A549 (cell line): ENCODE results near the gene GADD45B. TPM values are rescaled to one million over a fixed set of nuclear protein-coding genes. Genes with fewer than 3 reads are reported as not detected.

Experiments used
- ATAC-seq, 2 experiments: fragments of 200-7000 bp in 1 of 2; fragments of >200 bp in 1 of 2; cut with Nextera tagmentation in 1 of 2; cut with Tn5 transposase in 1 of 2; 3 replicates each; pipeline versions ENCODE4 v1.8.0 to v1.9.1; 2018 to 2020; ENCODE audit warnings: mild to moderate bottlenecking in 1 of 2, moderate library complexity in 1 of 2
- CTCF ChIA-PET: fragments of 300-600 bp; sonication (Branson Sonifier 250); formaldehyde crosslinking; extraction: SDS; loops from one replicate; lab custom pipeline; 2021; ENCODE audit warnings: antibody characterized with exemption, inconsistent platforms; lab: Yijun Ruan, JAX
- POLR2A ChIA-PET: fragments of 350-600 bp; formaldehyde crosslinking; extraction: SDS; loops from one replicate; lab custom pipeline; 2021; ENCODE audit warnings: antibody characterized with exemption, inconsistent platforms; lab: Yijun Ruan, JAX
- DNase-seq, 2 experiments: peaks; one replicate each; pipeline versions ENCODE4 v3.0.0 to v3.0.0-alpha.2; 2011 to 2016; ENCODE audit warnings: low read depth in 1 of 2, low spot score in 1 of 2
- FAIRE-seq: peaks from 2 replicates; lab custom pipeline; 2011; peaks lifted over from hg19 to GRCh38; lab: Jason Lieb, UNC
- H3K27ac ChIP-seq, 2 experiments: fragments of >200 bp; sonication (Bioruptor Twin); formaldehyde crosslinking; 3 replicates each; pipeline ENCODE4 v1.5.1; 2016 to 2017
- H3K4me1 ChIP-seq: fragments of >200 bp; sonication (Bioruptor Twin); formaldehyde crosslinking; 3 replicates; pipeline ENCODE4 v1.6.1; 2016
- H3K4me2 ChIP-seq: fragments of >200 bp; sonication (Bioruptor Twin); formaldehyde crosslinking; 3 replicates; pipeline ENCODE4 v1.6.1; 2016
- H3K4me3 ChIP-seq: fragments of >200 bp; sonication (Bioruptor Twin); formaldehyde crosslinking; 3 replicates; pipeline ENCODE4 v1.5.1; 2016
- H3K9me3 ChIP-seq: fragments of >200 bp; sonication (Bioruptor Twin); formaldehyde crosslinking; 3 replicates; pipeline ENCODE4 v1.6.1; 2016
- CEBPB ChIP-seq, 2 experiments: fragments of >200 bp in 1 of 2; sonication (Bioruptor Twin) in 1 of 2; formaldehyde crosslinking in 1 of 2; IDR thresholded peaks; 2 replicates each; pipeline ENCODE4 v1.6.1; 2012 to 2016
- CTCF ChIP-seq: fragments of >200 bp; sonication (Bioruptor Twin); formaldehyde crosslinking; IDR thresholded peaks from 3 replicates; pipeline ENCODE4 v1.5.1; 2016
- EHF ChIP-seq: fragments of 250-450 bp; sonication (Bioruptor Pico); IDR thresholded peaks from 2 replicates; pipeline ENCODE4 v1.5.0; 2020; ENCODE audit warnings: mild to moderate bottlenecking
- ESRRA ChIP-seq: fragments of 150-350 bp; IDR thresholded peaks from 2 replicates; pipeline ENCODE4 v1.6.1; 2014; ENCODE audit warnings: mild to moderate bottlenecking, low read length, borderline replicate concordance
- FOXS1 ChIP-seq: fragments of 250-450 bp; sonication (Bioruptor Pico); IDR thresholded peaks from 2 replicates; pipeline ENCODE4 v1.5.0; 2020; ENCODE audit warnings: mild to moderate bottlenecking, moderate library complexity
- HDAC2 ChIP-seq: fragments of 200-600 bp; sonication (generic); IDR thresholded peaks from 2 replicates; pipeline ENCODE4 v1.6.1; 2016
- HEYL ChIP-seq: fragments of 250-450 bp; sonication (Bioruptor Pico); IDR thresholded peaks from 2 replicates; pipeline ENCODE4 v1.8.0; 2021; ENCODE audit warnings: mild to moderate bottlenecking, moderate library complexity
- HOXB13 ChIP-seq: fragments of 250-450 bp; sonication (Bioruptor Pico); IDR thresholded peaks from 2 replicates; pipeline ENCODE4 v1.5.0; 2020; ENCODE audit warnings: low read depth, mild to moderate bottlenecking, moderate library complexity
- HOXB5 ChIP-seq: fragments of 250-450 bp; sonication (Bioruptor Pico); IDR thresholded peaks from 2 replicates; pipeline ENCODE4 v1.5.0; 2020; ENCODE audit warnings: mild to moderate bottlenecking, moderate library complexity
- JUNB ChIP-seq: fragments of >200 bp; sonication (Bioruptor Twin); formaldehyde crosslinking; IDR thresholded peaks from 2 replicates; pipeline ENCODE4 v1.6.1; 2016
- KDM5A ChIP-seq: fragments of 200-600 bp; sonication (generic); IDR thresholded peaks from 2 replicates; pipeline ENCODE4 v1.6.1; 2016; ENCODE audit warnings: antibody characterized with exemption, mild to moderate bottlenecking
- MAZ ChIP-seq: fragments of 150-350 bp; IDR thresholded peaks from 2 replicates; pipeline ENCODE4 v1.6.1; 2014; ENCODE audit warnings: antibody characterized with exemption, low read depth, low read length, borderline replicate concordance
- NFE2L2 ChIP-seq: fragments of 150-350 bp; conservative IDR thresholded peaks from 2 replicates; pipeline ENCODE4 v1.6.1; 2014; ENCODE audit warnings: low read length
- PHF8 ChIP-seq: fragments of 200-600 bp; sonication (generic); IDR thresholded peaks from 2 replicates; pipeline ENCODE4 v1.6.1; 2016; ENCODE audit warnings: low read depth, mild to moderate bottlenecking, antibody characterized with exemption, moderate library complexity, borderline replicate concordance
- POLR2AphosphoS2 ChIP-seq: conservative IDR thresholded peaks from 2 replicates; pipeline ENCODE4 v1.6.1; 2012; ENCODE audit warnings: low read length, improper control_type of control experiment, inconsistent platforms
- RAD21 ChIP-seq, 2 experiments: fragments of >200 bp in 1 of 2; sonication (Bioruptor Twin) in 1 of 2; formaldehyde crosslinking in 1 of 2; IDR thresholded peaks in 1 of 2; conservative IDR thresholded peaks in 1 of 2; 2 replicates in 1 of 2; 3 replicates in 1 of 2; pipeline ENCODE4 v1.6.1; 2012 to 2018; ENCODE audit warnings: inconsistent platforms in 1 of 2
- RARB ChIP-seq: fragments of 250-450 bp; sonication (Bioruptor Pico); IDR thresholded peaks from 2 replicates; pipeline ENCODE4 v1.8.0; 2021; ENCODE audit warnings: mild to moderate bottlenecking, moderate library complexity
- RFX5 ChIP-seq: fragments of 450-650 bp; IDR thresholded peaks from 2 replicates; pipeline ENCODE4 v1.7.1; 2014; ENCODE audit warnings: antibody characterized with exemption, mild to moderate bottlenecking, moderate library complexity
- TFCP2L1 ChIP-seq: fragments of 250-450 bp; sonication (Bioruptor Pico); IDR thresholded peaks from 2 replicates; pipeline ENCODE4 v1.5.0; 2021; ENCODE audit warnings: mild to moderate bottlenecking
- ZC3H11A ChIP-seq: fragments of 450-650 bp; IDR thresholded peaks from 2 replicates; pipeline ENCODE4 v1.6.1; 2014; ENCODE audit warnings: antibody characterized with exemption, mild to moderate bottlenecking
- ZFP36 ChIP-seq: fragments of 450-650 bp; IDR thresholded peaks from 2 replicates; pipeline ENCODE4 v1.6.1; 2014; ENCODE audit warnings: borderline replicate concordance; ENCODE audit not compliant: partially characterized antibody
- ZSCAN20 ChIP-seq: fragments of 250-450 bp; sonication (Bioruptor Pico); IDR thresholded peaks from 2 replicates; pipeline ENCODE4 v1.8.0; 2022; ENCODE audit warnings: mild to moderate bottlenecking, moderate library complexity
- WGBS: methylation state at CpG from one replicate; pipeline ENCODE4 v1.1.6; 2017; ENCODE audit errors: missing lambda C conversion rate; 5-methylcytosine and 5-hydroxymethylcytosine counted together
- polyA plus RNA-seq, 4 experiments: library from polyadenylated mRNA; depleted of rRNA in 3 of 4; stranded (reverse); fragments of >200 nt; fragmentation: RNase III in 1 of 4; extraction: RNeasy Plus Mini Kit Qiagen cat#74134 plus additional on column Dnase treatment in 1 of 4; gene quantifications; 2 replicates in 3 of 4; 3 replicates in 1 of 4; pipeline ENCODE4 v1.2.3, GENCODE V29; 2011 to 2017
- TF ChIP-seq, protein P1 (sequence below): fragments of 150-350 bp; IDR thresholded peaks from 2 replicates; pipeline ENCODE4 v1.6.1; 2014; ENCODE audit warnings: low read depth, mild to moderate bottlenecking, low read length
- TF ChIP-seq, protein P2 (sequence below): IDR thresholded peaks from 2 replicates; pipeline ENCODE4 v1.6.1; 2012

Gene GADD45B
- polyA plus RNA-seq, 2 of the 4 experiments (the other 2 are of a cell fraction) = 39.9 to 72.5 TPM

DNA sequence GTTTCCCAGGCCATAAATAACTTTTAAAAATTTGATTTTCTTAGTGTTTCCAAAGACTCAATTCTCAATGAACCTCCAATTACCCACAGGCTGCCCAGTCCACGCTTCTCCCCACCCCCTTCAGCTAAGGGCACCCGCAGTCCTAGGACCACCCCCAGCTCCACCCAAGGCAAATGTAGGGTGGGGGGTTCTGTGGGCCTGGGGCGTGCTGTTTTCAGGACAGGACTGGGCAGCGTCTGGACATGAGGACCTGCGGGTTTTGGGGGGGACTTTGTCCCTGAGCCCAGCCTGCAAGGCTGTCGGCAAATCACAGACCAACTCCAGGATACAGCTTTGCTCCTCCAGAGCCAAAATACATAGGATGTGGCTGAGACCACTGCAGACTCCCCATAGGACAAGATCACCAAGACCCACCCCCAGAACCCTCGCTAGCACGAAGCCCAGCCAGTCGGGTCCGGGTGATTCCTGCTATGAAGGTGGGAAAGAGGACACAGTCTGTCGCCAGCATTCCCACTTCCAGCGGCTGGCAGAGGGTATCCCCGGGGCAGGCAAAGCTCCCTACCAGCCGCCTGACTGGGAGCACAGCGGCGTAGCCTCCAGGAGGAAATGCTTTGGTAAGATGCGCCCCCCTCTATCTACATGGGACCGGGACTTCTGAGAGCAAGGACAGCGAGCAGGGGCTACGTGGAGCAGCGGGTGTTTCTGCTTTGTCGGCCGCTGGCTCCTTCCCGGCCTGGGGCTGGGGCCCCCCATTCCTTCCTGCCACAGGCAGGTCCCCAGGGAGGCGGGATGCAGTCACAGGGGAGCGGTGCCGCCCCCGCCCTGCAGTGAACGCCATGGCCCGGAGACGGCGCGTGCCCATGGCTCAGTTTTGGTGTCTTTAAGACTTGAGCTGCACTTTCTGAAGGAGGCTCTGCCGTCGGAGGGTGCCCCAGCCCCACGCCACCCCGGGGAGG is 46.9 kb upstream of the GADD45B start:
- CTCF ChIA-PET = interaction anchor here (0.7 to 1.3 kb wide), 2 partner anchors 185 to 515 kb away, joined by 3 read pairs; no protein-coding TSS in a partner anchor
- Histone ChIP-seq H3K4me1 (peaks cover 17% of the 10 kb centered on the region; the same call in 2 of the 3 replicates), H3K9me3 (no peaks in the 10 kb centered on the region), H3K4me2 (no peak overlapping the region)
- FAIRE-seq = no peak
- POLR2A ChIA-PET = interaction anchor here (1.6 kb wide), 1 partner anchor 182 kb away, joined by 6 read pairs; no protein-coding TSS in a partner anchor
- no peak for TF ChIP-seq POLR2AphosphoS2
- TF ChIP-seq, all 56 proteins: peak for 0
- 93% methylated on average over 23 of the region's 37 CpGs for WGBS
- Histone ChIP-seq H3K4me3 (no peak overlapping the region), H3K27ac (no peak overlapping the region)
- no peak for ATAC-seq
- no peak for DNase-seq

GRCh38 chr19:2429917-2430535 is 45.9 kb upstream of the GADD45B start:
- 92% methylated on average over 22 of the region's 25 CpGs for WGBS
- TF ChIP-seq HOXB5 (CRISPR knock-in tag) = no peak
- TF ChIP-seq, protein P1, sequence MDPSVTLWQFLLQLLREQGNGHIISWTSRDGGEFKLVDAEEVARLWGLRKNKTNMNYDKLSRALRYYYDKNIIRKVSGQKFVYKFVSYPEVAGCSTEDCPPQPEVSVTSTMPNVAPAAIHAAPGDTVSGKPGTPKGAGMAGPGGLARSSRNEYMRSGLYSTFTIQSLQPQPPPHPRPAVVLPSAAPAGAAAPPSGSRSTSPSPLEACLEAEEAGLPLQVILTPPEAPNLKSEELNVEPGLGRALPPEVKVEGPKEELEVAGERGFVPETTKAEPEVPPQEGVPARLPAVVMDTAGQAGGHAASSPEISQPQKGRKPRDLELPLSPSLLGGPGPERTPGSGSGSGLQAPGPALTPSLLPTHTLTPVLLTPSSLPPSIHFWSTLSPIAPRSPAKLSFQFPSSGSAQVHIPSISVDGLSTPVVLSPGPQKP = no peak
- no peak for TF ChIP-seq ESRRA
- TF ChIP-seq TFCP2L1 (CRISPR knock-in tag) = no peak
- no peak for TF ChIP-seq CEBPB (IDR thresholded peaks at IDR 0.05)
- no peak for TF ChIP-seq NFE2L2
- TF ChIP-seq RAD21 (conservative IDR thresholded peaks at IDR 0.05 in 1 of 2, IDR thresholded peaks at IDR 0.05 in 1 of 2) = no peak
- no peak for TF ChIP-seq CTCF
- TF ChIP-seq ZC3H11A = no peak
- TF ChIP-seq HOXB13 (CRISPR knock-in tag) = no peak
- no peak for TF ChIP-seq ZFP36
- ChIA-PET CTCF (interaction anchor here (1.3 kb wide), 1 partner anchor 184 kb away, joined by 3 read pairs; no protein-coding TSS in a partner anchor), POLR2A (no interaction called here)
- Histone ChIP-seq H3K4me2 (no peak overlapping the region), H3K4me1 (peaks cover 17% of the 10 kb centered on the region; the same call in 2 of the 3 replicates), H3K27ac (no peak overlapping the region), H3K9me3 (no peaks in the 10 kb centered on the region), H3K4me3 (no peak overlapping the region)
- FAIRE-seq = no peak
- no peak for ATAC-seq
- no peak for DNase-seq

DNA sequence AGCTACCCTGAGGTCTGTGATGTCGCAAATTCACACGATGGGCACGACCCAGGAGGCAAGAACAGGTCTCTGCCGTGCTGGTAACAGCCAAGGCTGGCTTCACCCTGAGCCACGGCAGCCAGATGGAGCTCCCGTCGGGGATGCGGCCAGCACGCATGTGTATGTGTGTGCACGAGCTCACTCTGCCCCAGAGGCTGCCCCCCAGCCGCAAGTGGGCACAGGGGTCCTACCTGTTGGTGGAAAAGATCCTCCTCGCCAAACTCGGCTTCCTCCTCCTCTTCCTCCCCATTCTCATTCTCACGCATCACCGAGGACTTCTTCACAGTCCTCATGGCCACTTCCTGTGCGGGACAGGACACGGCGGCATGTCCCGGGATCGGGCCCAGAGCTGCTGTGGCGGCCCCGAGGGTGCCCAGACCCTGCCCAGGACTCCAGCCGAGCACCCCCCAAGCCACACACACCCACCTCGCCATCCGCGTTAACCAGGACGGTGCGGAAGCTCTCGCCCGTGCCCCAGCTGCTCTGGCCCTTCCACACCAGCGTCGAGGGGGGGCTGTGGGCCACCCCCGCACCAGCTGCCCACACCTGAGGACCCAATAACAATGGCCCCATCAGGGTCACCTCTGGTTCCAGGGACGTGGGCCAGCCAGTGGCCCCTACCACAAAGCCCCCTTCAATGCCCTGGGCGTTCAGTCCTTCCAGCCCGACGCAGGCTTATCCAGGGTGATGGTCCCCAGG is 44.4 kb upstream of the GADD45B start:
- ChIA-PET CTCF (interaction anchor here (0.8 to 1.2 kb wide), 3 partner anchors 17 to 182 kb away, joined by 3 read pairs; no protein-coding TSS in a partner anchor), POLR2A (no interaction called here)
- DNase-seq (no peak), ATAC-seq (no peak), FAIRE-seq (no peak)
- H3K4me3 ChIP-seq = no peak overlapping the region
- no peaks in the 10 kb centered on the region for H3K9me3 ChIP-seq
- no peak overlapping the region for H3K4me2 ChIP-seq
- H3K4me1 ChIP-seq = peaks cover 7% of the 10 kb centered on the region; the same call in 2 of the 3 replicates
- no peak for TF ChIP-seq ESRRA
- no peak for TF ChIP-seq MAZ
- no peak for TF ChIP-seq FOXS1 (CRISPR knock-in tag)
- no peak for TF ChIP-seq RFX5
- TF ChIP-seq PHF8 = no peak
- TF ChIP-seq, protein P2, sequence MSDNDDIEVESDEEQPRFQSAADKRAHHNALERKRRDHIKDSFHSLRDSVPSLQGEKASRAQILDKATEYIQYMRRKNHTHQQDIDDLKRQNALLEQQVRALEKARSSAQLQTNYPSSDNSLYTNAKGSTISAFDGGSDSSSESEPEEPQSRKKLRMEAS = no peak
- no peak for TF ChIP-seq HDAC2
- TF ChIP-seq EHF = no peak
- no peak for TF ChIP-seq JUNB
- no peak for TF ChIP-seq RARB
- TF ChIP-seq KDM5A = no peak
- TF ChIP-seq, protein P1 = no peak
- no peak for TF ChIP-seq HOXB13 (CRISPR knock-in tag)
- no peak for TF ChIP-seq TFCP2L1 (CRISPR knock-in tag)
- no peak for TF ChIP-seq HEYL
- no peak for TF ChIP-seq ZFP36
- no peak for TF ChIP-seq ZSCAN20 (CRISPR knock-in tag)
- H3K27ac ChIP-seq = no peak overlapping the region
- WGBS = 93% methylated on average over 8 of the region's 37 CpGs
